Activated naive CD8-positive, alpha-beta T cell treated with anti-CD3 and anti-CD28 coated beads, Interleukin-2, amount 50 U/mL, for 24 hours (primary cell): ENCODE measurements around the gene ARHGDIG.

Experiments
- ATAC-seq: fragments of 150-1000 bp; cut with Tn5 transposase; one replicate; pipeline ENCODE4 v1.10.0; 2021
- DNase-seq: peaks from one replicate; pipeline ENCODE4 v3.0.0; 2021
- H3K27ac Mint-ChIP-seq: one replicate; pipeline ENCODE4 v1.8.0; 2021; ENCODE audit warnings: mild to moderate bottlenecking, mixed read lengths
- H3K27me3 Mint-ChIP-seq: one replicate; pipeline ENCODE4 v1.8.0; 2021; ENCODE audit warnings: mixed read lengths
- H3K36me3 Mint-ChIP-seq: one replicate; pipeline ENCODE4 v1.8.0; 2021; ENCODE audit warnings: low read depth, mixed read lengths
- H3K4me1 Mint-ChIP-seq: one replicate; pipeline ENCODE4 v1.8.0; 2021; ENCODE audit warnings: mixed read lengths
- H3K4me3 Mint-ChIP-seq: one replicate; pipeline ENCODE4 v1.8.0; 2021; ENCODE audit warnings: mild to moderate bottlenecking, moderate library complexity, mixed read lengths
- H3K9me3 Mint-ChIP-seq: one replicate; pipeline ENCODE4 v1.8.0; 2021; ENCODE audit warnings: mixed read lengths

Gene ARHGDIG

DNA sequence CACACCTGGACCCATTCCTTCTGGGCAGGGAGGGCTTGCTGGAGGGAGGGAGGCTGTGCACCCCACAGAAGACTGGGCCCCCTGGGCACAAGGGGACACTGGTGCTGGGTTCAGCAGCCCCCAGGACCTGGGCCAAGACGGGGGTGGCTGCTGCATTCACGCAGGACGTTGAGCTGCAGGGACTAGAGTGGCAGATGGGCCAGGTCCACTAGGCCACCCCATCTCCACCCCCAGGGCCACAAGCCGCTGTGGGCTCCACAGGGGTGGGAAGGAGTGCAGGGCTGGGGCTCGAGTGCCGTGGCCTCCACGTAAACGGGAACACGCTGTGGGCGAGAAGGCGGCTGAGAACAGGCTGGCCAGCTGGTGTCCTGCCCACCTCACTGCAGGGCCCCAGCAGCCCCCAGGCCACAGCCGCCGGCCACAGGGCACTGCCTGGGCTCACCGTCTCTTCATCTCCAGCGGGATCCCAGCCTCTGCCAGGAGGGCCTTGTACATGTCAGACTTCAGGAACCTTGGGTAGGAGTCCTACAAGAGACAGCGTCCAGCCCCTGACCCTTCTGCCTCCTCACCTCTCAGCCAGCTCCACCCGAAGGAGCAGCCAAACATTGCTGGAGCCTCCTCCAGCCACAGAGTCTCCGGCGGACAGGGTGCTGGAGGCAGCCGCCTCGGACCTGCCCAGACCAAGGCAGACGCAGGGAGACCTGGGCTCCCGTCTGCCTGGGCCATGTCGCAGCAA, 11.2 kb upstream of the ARHGDIG start:
- H3K4me1 Mint-ChIP-seq, result no peaks in the 10 kb centered on the region
- H3K27ac Mint-ChIP-seq, result no peak overlapping the region
- H3K4me3 Mint-ChIP-seq, result no peak overlapping the region
- DNase-seq (no peak), ATAC-seq (no peak)
- no peaks in the 10 kb centered on the region for H3K36me3 Mint-ChIP-seq
- no peaks in the 10 kb centered on the region for H3K27me3 Mint-ChIP-seq
- no peaks in the 10 kb centered on the region for H3K9me3 Mint-ChIP-seq

DNA sequence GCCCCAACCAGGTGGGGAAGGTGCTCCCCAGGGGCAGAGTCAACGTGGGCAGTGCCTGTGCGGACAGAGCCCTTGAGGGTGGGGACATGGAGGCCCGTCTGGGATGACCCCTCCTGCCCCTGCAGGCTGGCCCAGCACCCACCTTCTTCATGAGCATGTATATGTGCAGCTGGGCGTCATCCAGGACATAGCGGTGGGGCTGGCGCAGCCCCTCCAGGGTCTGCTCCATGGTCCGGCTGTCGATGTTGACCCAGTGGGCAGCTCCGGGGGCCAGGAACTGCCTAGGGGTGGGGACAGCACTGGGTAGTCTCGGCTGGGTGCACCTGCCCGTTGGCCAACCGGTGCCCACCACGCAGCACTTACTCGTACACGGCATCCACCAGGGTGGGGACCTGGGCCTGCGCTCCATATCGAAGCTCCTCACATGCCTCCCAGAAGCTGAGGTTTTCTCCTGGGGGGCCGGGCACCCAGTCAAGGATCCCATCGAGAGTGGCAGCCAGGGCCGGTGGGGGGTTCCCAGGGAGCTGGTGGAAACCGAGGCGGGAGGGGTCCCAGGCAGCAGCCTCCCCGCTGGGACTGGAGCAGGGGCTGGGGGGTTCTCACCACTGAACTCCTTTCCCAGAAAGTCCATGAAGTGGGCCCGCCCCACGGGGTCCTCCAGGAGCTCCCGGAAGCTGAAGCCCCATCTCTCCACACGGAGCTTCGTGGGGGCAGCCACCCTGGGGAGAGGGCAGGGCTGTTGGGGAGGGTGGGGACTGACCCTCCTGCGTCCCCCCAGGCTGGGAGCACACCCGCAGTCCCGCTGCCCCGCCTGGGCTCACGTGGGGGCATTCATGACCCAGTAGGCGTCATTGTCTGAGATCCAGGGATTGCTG, 9.8 kb upstream of the ARHGDIG start:
- H3K27me3 Mint-ChIP-seq, result peaks cover 4% of the 10 kb centered on the region
- H3K27ac Mint-ChIP-seq, result no peak overlapping the region
- no peak for ATAC-seq
- H3K4me3 Mint-ChIP-seq, result no peak overlapping the region
- H3K36me3 Mint-ChIP-seq, result no peaks in the 10 kb centered on the region
- DNase-seq, result no peak
- H3K4me1 Mint-ChIP-seq, result no peaks in the 10 kb centered on the region
- no peaks in the 10 kb centered on the region for H3K9me3 Mint-ChIP-seq

DNA sequence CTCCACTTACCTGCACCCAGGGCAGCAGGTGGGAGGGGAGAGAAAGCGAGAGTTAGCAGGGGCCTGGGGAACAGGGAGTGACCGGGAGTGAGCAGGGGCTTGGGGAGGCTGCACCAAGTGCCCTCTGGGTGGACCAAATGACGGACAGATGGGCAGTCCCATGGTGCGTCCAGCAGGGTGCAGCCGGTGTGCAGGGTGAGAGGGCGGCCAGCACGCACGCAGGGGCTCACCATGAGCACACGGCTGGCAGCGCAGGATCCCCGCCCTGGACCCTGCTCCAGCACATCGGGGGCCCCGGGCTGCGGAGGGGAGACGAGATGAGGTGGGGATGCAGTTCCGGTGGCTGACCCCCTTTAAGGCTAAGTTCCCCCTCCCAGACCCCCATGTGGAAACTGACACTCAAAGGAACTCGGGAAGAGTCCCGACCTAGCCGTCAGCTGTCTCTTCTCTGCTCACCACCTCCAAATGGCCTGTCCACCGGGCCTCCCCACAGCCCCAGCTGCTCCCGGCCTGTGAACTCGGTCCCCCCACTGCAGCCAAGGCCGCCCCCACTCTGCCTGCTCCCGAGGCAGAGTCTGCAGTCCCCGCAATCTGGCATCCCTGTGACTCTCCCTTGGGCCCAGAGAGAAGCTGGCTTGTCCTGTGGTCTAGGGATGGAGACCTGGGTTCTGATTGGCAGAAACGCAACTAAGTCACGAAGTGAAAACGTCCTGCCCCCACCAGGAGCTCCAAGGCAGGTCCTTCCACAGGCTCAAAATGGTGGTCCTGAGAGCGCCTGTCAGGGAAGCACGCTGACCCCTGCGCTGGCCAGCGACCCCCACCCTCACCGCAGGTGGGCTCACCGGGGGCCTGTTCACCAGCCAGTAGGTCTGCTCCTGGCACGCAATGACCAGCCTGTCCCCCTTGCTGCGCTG, 7.5 kb upstream of the ARHGDIG start:
- peaks cover 3% of the 10 kb centered on the region for H3K4me1 Mint-ChIP-seq
- no peaks in the 10 kb centered on the region for H3K9me3 Mint-ChIP-seq
- peaks cover 16% of the 10 kb centered on the region for H3K27me3 Mint-ChIP-seq
- H3K36me3 Mint-ChIP-seq, result no peaks in the 10 kb centered on the region
- ATAC-seq, result no peak
- no peak for DNase-seq
- no peak overlapping the region for H3K27ac Mint-ChIP-seq
- no peak overlapping the region for H3K4me3 Mint-ChIP-seq

DNA sequence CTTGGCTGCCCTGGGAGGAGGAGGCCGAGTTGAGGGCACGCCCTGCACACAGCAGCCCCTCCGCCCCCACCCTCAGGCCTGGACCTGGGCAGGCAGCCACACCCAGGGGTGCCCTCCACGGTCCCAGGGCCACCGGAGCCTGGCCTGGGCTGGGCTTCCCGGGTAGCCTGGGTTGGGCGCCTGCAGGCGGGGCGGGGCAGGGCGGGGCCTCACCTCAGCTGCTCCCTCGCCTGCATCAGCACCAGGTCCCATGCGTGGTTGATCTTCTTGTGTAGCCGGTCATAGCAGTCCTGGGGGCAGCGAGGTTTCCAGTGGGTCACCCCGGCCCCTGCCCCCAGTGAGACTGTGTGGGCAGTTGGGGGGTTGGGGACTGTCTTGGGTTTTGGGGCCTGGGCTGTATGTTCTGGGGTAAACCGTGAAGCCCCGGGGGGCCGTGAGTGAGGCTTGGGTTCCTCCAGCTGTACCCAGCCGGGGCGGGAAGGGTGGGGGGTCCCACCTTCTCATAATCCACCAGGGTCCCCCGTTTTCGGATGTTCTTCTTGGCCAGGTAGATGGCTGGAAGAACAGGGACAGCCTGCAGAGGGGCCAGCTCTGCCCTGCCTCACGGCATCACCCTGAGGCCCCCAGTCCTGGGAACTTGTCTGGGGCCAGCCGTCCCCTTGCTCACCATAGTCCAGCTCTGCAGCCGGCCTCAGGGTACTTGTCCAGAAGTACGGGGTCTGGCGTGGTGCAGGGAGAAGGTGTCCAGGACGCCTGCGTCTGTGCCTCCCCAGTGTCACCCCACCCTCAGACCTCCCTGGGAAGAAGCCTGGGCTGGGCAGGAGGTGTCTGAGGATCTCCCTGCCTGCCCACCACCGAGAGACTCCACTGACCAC, 6.6 kb upstream of the ARHGDIG start:
- DNase-seq, result no peak
- Mint-ChIP-seq H3K36me3 (no peaks in the 10 kb centered on the region), H3K4me1 (peaks cover 4% of the 10 kb centered on the region), H3K27ac (no peak overlapping the region), H3K9me3 (no peaks in the 10 kb centered on the region), H3K27me3 (peaks cover 18% of the 10 kb centered on the region), H3K4me3 (no peak overlapping the region)
- ATAC-seq, result no peak

DNA sequence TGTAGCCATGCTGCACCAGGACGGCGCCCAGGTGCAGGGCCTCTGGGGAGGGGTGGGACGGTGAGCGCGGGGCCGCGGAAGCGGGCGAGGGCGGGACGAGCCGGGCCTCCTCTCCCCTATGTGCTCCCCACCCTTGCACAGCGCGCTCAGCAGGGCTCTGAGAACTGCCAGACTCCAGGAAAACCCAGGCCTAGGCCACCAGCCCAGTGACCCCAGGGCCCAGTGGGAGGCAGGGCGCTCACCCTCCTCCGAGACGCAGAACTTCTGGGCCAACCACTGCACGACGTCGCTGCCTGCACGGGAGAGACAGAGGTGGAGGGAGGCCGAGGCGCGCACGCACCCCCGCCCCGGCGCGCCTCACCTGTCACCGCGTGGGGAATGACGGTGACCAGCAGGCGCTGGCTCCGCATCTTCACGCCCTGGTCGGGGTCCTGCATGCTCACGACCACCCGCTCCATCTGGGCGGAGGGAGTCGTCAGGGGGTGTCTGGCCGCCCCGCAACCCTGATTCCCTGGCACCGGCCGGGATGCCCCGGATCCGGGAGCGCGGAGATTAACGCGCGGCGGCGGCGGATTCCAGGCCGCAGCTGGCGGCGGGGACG, 5.2 kb upstream of the ARHGDIG start:
- H3K27ac Mint-ChIP-seq, result no peak overlapping the region
- no peak overlapping the region for H3K4me3 Mint-ChIP-seq
- no peaks in the 10 kb centered on the region for H3K36me3 Mint-ChIP-seq
- DNase-seq, result peak; percentile 13
- peaks cover 9% of the 10 kb centered on the region for H3K4me1 Mint-ChIP-seq
- no peaks in the 10 kb centered on the region for H3K9me3 Mint-ChIP-seq
- no peak for ATAC-seq
- peaks cover 21% of the 10 kb centered on the region for H3K27me3 Mint-ChIP-seq

DNA sequence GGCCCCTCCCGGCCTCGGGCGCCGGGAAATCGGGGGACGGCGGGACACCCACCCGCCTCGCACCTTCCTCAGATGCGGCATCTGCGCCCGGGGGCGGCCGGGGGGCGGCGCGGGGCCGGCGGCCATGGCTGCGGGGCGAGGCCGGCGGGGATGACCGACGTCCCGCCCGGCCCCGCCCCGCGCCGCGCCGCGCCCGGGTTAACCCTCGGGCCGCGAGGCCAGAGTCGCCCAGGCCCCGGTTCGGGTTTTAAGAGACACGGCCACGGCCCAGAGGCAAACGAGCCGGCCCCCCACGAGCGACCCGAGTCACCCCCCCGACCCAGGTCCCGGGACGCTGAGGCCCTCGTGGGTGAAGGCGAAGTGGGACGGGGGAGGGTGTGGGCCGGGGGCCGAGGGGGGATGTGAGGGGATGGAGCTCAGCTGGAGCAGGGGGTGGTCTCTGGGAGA, 4.6 kb upstream of the ARHGDIG start, which contains the start of gene RGS11:
RGS11 (minus strand) TSS at position 159 of the 447 bp plus-strand sequence; CDS start at position 126, 33 bp downstream.
- Mint-ChIP-seq H3K36me3 (no peaks in the 10 kb centered on the region), H3K27ac (no peak within 1 kb of the TSS), H3K4me3 (no peak within 1 kb of the TSS), H3K27me3 (peaks cover 21% of the 10 kb centered on the region), H3K4me1 (peaks cover 9% of the 10 kb centered on the region), H3K9me3 (no peaks in the 10 kb centered on the region)
- no peak for DNase-seq
- ATAC-seq, result no peak

DNA sequence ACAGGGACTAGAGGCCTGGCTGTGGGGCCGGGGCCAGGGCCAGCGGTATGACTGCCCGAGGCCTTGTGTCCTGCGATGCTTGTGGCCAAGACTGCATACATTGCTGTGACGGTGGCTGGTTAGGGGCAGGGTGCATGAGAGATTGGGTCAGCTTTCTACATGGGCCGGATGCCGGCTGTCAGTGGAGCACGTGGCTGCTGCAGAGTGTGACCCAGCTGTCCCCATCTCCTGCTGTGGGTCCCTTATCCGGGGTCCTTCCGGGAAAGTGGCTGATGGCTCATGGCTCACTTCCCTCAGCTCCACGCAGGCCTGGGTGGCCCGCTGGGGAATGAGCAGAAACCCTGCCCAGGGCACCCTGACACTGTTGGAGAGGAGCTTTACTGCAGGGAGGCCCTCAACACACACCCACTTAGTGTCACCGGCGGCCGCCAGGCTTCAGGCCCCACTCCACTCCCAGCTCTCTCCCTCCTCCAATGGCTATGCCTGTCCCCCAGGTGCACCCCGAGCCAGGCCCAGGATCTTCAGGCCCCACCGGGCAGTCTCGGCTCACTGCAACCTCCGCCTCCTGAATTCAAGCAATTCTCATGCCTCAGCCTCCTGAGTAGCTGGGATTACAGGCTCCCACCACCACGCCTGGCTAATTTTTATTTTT, 3.8 kb upstream of the ARHGDIG start:
- Mint-ChIP-seq H3K4me3 (no peak overlapping the region), H3K4me1 (peaks cover 9% of the 10 kb centered on the region), H3K9me3 (no peaks in the 10 kb centered on the region), H3K27ac (no peak overlapping the region), H3K27me3 (peaks cover 21% of the 10 kb centered on the region), H3K36me3 (no peaks in the 10 kb centered on the region)
- DNase-seq (no peak), ATAC-seq (no peak)

DNA sequence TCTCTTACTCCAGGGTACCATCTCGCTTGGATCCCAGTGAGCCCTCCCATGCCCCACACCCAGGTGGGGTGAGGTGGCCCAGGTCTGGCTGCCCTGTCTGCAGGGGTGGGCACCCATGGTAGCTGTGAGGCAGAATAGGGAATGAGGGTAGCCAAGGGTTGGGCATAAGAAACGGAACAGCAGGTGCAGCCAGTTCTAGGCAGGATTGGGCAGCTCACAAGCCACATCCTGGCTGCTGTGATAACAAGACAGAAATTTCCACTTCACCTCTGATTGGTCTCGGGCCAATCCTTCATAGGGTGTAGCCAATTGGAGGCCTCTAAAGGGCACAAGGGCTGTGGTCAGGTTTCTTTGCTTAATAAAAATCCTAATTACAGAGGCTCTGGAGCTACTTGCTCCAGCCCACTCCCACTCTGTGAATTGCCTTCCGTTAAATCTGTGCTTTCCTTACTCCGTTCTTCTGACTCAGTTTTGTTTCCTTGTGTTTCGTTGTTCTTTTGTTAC, 1.5 kb upstream of the ARHGDIG start:
- Mint-ChIP-seq H3K27me3 (peaks cover 21% of the 10 kb centered on the region), H3K4me3 (no peak overlapping the region)
- peak; percentile 26 for DNase-seq

DNA sequence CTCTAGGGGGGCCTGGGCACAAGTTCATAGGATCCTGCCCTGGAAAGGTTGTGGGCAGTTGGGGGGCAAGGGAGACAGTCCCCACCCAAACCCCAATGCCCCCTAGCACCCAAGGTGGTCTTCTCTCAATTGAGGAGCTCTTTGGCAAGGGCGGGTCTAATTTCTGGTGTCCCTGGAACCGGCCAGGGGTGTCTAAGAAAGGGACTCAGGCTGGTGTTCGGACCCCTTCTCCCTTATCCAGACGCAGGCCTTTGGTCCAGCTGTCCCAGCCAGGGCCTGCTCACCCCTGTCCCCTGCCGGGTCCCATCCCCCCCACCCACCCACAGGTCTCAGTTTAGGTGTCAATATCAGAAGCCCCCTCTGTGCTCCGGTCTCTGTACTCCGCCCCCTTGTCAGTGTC, 860 bp upstream of the ARHGDIG start:
- ATAC-seq (no peak), DNase-seq (no peak)
- Mint-ChIP-seq H3K4me3 (no peak overlapping the region), H3K9me3 (no peaks in the 10 kb centered on the region), H3K4me1 (peaks cover 9% of the 10 kb centered on the region), H3K27me3 (peaks cover 21% of the 10 kb centered on the region), H3K27ac (no peak overlapping the region), H3K36me3 (no peaks in the 10 kb centered on the region)

More for the DNA sequence above, 1.5 kb upstream of the ARHGDIG start:
- Mint-ChIP-seq H3K36me3 (no peaks in the 10 kb centered on the region), H3K4me1 (peaks cover 9% of the 10 kb centered on the region), H3K27ac (no peak overlapping the region), H3K9me3 (no peaks in the 10 kb centered on the region)
- ATAC-seq, result peak; percentile 62

DNA sequence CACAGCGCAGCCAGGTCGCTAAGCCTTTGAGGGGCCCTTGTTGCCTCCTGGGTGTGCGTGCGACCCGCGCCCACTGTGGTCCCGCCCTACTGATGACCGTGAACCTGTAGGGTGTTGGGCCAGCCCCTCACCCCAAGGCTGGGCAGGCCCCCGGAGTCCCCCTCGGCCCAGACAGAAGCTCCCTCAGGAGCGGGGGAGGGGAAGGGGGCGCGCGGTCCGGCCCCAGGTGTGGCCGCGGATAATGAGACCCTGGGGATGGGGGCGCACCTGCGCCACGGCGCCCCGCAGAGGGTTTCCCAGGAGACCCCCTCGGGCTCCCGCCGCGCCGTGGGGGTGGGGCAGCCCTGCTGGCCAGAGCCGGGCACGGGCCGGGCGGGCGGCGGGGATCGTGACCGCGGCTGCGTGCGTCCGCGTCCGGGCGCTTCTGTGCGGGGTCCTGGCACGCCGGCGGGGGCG, 358 bp upstream of the ARHGDIG start:
- Mint-ChIP-seq H3K27ac (no peak overlapping the region), H3K9me3 (no peaks in the 10 kb centered on the region), H3K27me3 (peaks cover 18% of the 10 kb centered on the region), H3K4me3 (no peak overlapping the region), H3K4me1 (peaks cover 9% of the 10 kb centered on the region), H3K36me3 (no peaks in the 10 kb centered on the region)
- ATAC-seq (no peak), DNase-seq (no peak)

DNA sequence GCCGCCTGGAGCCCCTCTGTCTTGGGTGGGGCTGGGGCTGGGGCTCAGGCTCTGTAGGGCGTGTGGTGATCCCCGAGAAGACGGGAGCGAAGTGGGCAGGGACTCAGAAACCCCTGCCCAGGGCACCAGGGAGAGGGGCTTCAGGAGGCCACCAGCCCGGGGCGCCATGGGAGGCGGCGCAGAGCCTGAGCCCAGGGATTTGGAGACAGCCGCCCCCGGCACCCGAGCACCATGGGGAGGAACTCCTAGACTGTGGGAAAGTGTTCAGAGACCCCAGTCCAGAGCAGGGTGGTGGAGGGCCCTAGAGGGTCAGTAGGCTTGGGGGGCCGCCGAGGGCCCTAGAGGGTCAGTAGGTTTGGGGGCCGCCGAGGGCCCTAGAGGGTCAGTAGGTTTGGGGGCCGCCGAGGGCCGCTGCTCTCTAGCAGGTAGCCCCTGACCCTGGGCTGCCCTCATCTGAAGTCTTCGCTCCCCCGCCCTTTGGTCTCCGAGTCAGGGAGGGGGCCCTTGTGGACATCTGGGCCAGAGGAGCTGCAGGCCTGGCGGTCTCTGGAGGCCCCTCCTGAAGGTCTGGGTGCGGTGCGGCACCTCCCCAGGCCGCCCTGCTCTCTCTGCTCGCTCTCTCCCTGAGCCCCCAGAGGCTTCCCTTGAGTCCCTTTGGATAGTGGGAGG, 734 bp downstream of the ARHGDIG start:
- Mint-ChIP-seq H3K27ac (no peak overlapping the region), H3K27me3 (peaks cover 16% of the 10 kb centered on the region), H3K9me3 (no peaks in the 10 kb centered on the region), H3K36me3 (no peaks in the 10 kb centered on the region), H3K4me1 (peaks cover 9% of the 10 kb centered on the region), H3K4me3 (no peak overlapping the region)
- DNase-seq (no peak), ATAC-seq (no peak)

DNA sequence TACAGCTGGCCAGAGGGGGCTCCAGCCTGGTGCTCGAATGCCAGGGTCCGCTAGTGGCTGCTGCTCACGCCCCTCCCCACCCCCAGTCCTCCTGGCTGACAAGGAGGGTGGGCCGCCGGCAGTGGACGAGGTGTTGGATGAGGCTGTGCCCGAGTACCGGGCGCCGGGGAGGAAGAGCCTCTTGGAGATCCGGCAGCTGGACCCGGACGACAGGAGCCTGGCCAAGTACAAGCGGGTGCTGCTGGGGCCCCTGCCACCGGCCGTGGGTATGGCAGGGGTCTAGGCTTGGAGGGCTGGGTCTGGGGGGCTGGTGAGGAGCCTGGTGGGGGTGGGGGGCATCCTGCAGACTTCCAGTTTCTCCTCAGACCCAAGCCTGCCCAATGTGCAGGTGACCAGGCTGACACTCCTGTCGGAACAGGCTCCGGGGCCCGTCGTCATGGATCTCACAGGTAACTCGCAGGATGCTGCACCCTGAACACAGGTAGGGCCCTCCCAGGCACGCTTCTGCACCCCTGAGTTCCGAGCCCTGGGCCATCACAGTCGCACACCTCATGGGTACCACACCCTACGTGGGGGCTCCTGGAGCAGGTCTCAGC, 1.4 kb downstream of the ARHGDIG start:
- H3K4me1 Mint-ChIP-seq, result peaks cover 6% of the 10 kb centered on the region
- H3K9me3 Mint-ChIP-seq, result no peaks in the 10 kb centered on the region
- H3K27ac Mint-ChIP-seq, result no peak overlapping the region
- ATAC-seq (no peak), DNase-seq (no peak)
- H3K4me3 Mint-ChIP-seq, result no peak overlapping the region
- peaks cover 3% of the 10 kb centered on the region for H3K36me3 Mint-ChIP-seq
- peaks cover 10% of the 10 kb centered on the region for H3K27me3 Mint-ChIP-seq
